HEK293T (cell line): Measurements from ENCODE around the gene PHLDA1.

Experiments
- ARNT ChIP-seq: fragments of 450-650 bp; IDR thresholded peaks from 2 replicates; pipeline ENCODE4 v1.6.1; 2017; ENCODE audit warnings: mild to moderate bottlenecking
- BHLHE40 ChIP-seq: fragments of 450-650 bp; IDR thresholded peaks from 2 replicates; pipeline ENCODE4 v1.6.1; 2016; ENCODE audit warnings: mild to moderate bottlenecking, moderate library complexity, borderline replicate concordance
- CTBP1 ChIP-seq: fragments of 450-650 bp; IDR thresholded peaks from 2 replicates; pipeline ENCODE4 v1.6.1; 2016; ENCODE audit warnings: borderline replicate concordance
- ELF4 ChIP-seq: fragments of 450-650 bp; IDR thresholded peaks from 2 replicates; pipeline ENCODE4 v1.6.1; 2017; ENCODE audit warnings: antibody characterized with exemption
- FOXA1 ChIP-seq: fragments of 450-650 bp; IDR thresholded peaks from 2 replicates; pipeline ENCODE4 v1.6.1; 2016; ENCODE audit warnings: mild to moderate bottlenecking
- FOXK2 ChIP-seq: fragments of 450-650 bp; IDR thresholded peaks from 2 replicates; pipeline ENCODE4 v1.6.1; 2016; ENCODE audit warnings: mild to moderate bottlenecking
- FOXM1 ChIP-seq: fragments of 450-650 bp; IDR thresholded peaks from 2 replicates; pipeline ENCODE4 v1.6.1; 2017; ENCODE audit warnings: mild to moderate bottlenecking, borderline replicate concordance
- L3MBTL2 ChIP-seq: fragments of 450-650 bp; conservative IDR thresholded peaks from 2 replicates; pipeline ENCODE4 v1.6.1; 2016; ENCODE audit warnings: mild to moderate bottlenecking
- LEF1 ChIP-seq: fragments of 450-650 bp; IDR thresholded peaks from 2 replicates; pipeline ENCODE4 v1.6.1; 2017; ENCODE audit warnings: mild to moderate bottlenecking, borderline replicate concordance
- NFRKB ChIP-seq: fragments of 450-650 bp; IDR thresholded peaks from 2 replicates; pipeline ENCODE4 v1.6.1; 2016; ENCODE audit warnings: mild to moderate bottlenecking, moderate library complexity
- SP1 ChIP-seq: fragments of 450-650 bp; IDR thresholded peaks from 2 replicates; pipeline ENCODE4 v1.6.1; 2017
- SUZ12 ChIP-seq: fragments of 450-650 bp; IDR thresholded peaks from 2 replicates; pipeline ENCODE4 v1.6.1; 2016; ENCODE audit warnings: mild to moderate bottlenecking
- TARDBP ChIP-seq: fragments of 450-650 bp; IDR thresholded peaks from 2 replicates; pipeline ENCODE4 v1.6.1; 2016
- ZNF384 ChIP-seq: fragments of 450-650 bp; IDR thresholded peaks from 2 replicates; pipeline ENCODE4 v1.6.1; 2016

GRCh38 chr12:75978677-75979076, 52.9 kb downstream of the PHLDA1 start:
- TF ChIP-seq BHLHE40 (no peak), ZNF384 (no peak), FOXM1 (no peak), SP1 (no peak), FOXK2 (no peak), ELF4 (no peak), FOXA1 (no peak), SUZ12 (no peak), CTBP1 (no peak), TARDBP (no peak), ARNT (no peak), NFRKB (no peak), LEF1 (no peak), L3MBTL2 (no peak)
